Esophagus squamous epithelium (tissue), 4 donors: Measurements from ENCODE around the gene PAX8.

ENCODE experiments used
- POLR2A ChIP-seq, 4 donors: fragments of 450-650 bp; IDR thresholded peaks; one replicate each; pipeline ENCODE4 v1.6.1; 2017; ENCODE audit warnings: antibody characterized with exemption in 4 of 4, mild to moderate bottlenecking in 4 of 4, moderate library complexity in 3 of 4
- TF ChIP-seq, protein P1 (sequence below), 6 experiments: fragments of 450-650 bp in 4 of 6; fragments of 200-600 bp in 2 of 6; sonication (generic) in 2 of 6; IDR thresholded peaks; one replicate each; pipeline ENCODE4 v1.5.1; 2016 to 2019; ENCODE audit warnings: antibody characterized with exemption in 6 of 6, mild to moderate bottlenecking in 4 of 6, moderate library complexity in 4 of 6

- TF ChIP-seq POLR2A (IDR thresholded peaks at IDR 0.05), result no peak
- TF ChIP-seq, protein P1, sequence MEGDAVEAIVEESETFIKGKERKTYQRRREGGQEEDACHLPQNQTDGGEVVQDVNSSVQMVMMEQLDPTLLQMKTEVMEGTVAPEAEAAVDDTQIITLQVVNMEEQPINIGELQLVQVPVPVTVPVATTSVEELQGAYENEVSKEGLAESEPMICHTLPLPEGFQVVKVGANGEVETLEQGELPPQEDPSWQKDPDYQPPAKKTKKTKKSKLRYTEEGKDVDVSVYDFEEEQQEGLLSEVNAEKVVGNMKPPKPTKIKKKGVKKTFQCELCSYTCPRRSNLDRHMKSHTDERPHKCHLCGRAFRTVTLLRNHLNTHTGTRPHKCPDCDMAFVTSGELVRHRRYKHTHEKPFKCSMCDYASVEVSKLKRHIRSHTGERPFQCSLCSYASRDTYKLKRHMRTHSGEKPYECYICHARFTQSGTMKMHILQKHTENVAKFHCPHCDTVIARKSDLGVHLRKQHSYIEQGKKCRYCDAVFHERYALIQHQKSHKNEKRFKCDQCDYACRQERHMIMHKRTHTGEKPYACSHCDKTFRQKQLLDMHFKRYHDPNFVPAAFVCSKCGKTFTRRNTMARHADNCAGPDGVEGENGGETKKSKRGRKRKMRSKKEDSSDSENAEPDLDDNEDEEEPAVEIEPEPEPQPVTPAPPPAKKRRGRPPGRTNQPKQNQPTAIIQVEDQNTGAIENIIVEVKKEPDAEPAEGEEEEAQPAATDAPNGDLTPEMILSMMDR (IDR thresholded peaks at IDR 0.05), result no peak
Measured at GRCh38 chr2:113266431-113266830, 12.3 kb downstream of the PAX8 start.
